Measurements from ENCODE around the gene TMEM101. TPM values are rescaled to one million over a fixed set of nuclear protein-coding genes. Genes with fewer than 3 reads are reported as not detected.
"Not testable (repeated sequence)": the region's sequence is repeated elsewhere in the genome, so short reads cannot be mapped to it uniquely, and the experiment has no call there.

The TMEM101 gene
- total RNA-seq, 1 experiment from 2014 or later = 75.5 TPM

- intact Hi-C loops (cut with micrococcal nuclease) = no loop called here
- Histone ChIP-seq H3K4me3 (ENCODE audit: low read length) (no peak overlapping the region), H3K27ac (ENCODE audit: low read length) (no peak overlapping the region), H3K9me3 (ENCODE audit: low read length) (no peaks in the 10 kb centered on the region), H3K79me2 (ENCODE audit: low read length) (no peaks in the 10 kb centered on the region), H4K20me1 (ENCODE audit: low read length) (no peaks in the 10 kb centered on the region), H3K9ac (ENCODE audit: low read length) (no peak overlapping the region), H3K4me2 (ENCODE audit: low read length) (no peak overlapping the region), H2AFZ (ENCODE audit: low read length) (no peak overlapping the region), H3K27me3 (ENCODE audit: low read length) (peaks cover 30% of the 10 kb centered on the region), H3K4me1 (ENCODE audit: insufficient read depth, low read length) (no peaks in the 10 kb centered on the region), H3F3A (ENCODE audit: low read length, unreplicated experiment) (no peaks in the 10 kb centered on the region), H3K36me3 (ENCODE audit: low read depth, low read length) (no peaks in the 10 kb centered on the region), H3K9me2 (replicated peaks; ENCODE audit: low read length) (no peaks in the 10 kb centered on the region)
- no TSS peak for BruUV-seq (replicated peaks)
- ChIA-PET POLR2A (ENCODE audit: unreplicated experiment) (no interaction called here), CTCF (no interaction called here)
- DNase-seq (no peak), ATAC-seq (no peak)
- TF ChIP-seq EZH2phosphoT487 (IDR thresholded peaks at IDR 0.05; ENCODE audit: borderline replicate concordance, low read length) = no peak
Observed at GRCh38 chr17:43975898-43976297, 38.9 kb downstream of the TMEM101 start.

DNA sequence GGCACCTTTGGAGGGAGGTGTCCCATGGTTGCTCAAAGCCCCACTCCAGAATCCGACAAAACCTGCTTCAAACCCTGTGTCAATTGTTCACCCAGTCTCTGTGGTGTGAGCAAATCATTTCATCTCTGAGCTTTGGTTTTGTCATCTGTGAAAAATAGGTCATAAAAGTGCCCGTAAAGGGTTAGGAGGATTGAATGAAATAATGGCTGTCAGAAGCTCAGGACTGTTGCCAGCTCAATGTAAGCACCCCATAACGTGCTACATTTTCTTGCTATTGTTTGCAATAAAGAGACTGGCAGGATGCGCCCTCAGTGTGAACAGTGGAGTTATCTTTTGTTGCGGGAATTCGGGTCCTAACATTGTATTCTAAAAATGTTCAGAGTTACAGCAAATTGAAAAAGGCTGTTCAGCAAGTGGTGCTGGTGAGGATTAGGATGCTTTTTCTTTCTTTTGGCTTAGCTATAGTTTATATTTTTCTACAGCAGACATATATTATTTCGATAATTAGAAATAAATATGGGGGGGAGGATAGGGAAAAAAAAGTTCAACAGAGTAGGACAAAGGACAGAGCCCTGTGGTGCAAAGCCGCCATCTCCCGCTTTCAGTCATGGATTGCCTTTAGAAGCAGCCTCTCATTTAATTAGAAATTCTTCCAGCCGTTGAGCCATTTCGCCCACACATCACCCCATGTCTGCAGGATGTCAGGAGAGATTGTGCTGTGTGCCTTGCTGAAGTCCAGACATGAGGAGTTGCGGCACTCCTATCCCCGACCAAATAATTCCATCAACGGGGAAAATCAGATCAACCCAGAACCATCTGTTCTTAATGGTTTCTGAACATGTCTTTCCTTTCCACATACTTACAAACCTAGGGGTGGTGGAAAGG, 40.1 kb downstream of the TMEM101 start:
- TF ChIP-seq CTCF (conservative IDR thresholded peaks at IDR 0.05; ENCODE audit: low read depth, low read length) (no peak), EZH2 (IDR thresholded peaks at IDR 0.05; ENCODE audit: low read length, unreplicated experiment) (no peak), EZH2phosphoT487 (IDR thresholded peaks at IDR 0.05; ENCODE audit: borderline replicate concordance, low read length) (no peak)
- no TSS peak for BruUV-seq (replicated peaks)
- Histone ChIP-seq H3K4me3 (ENCODE audit: low read length) (no peak overlapping the region), H3F3A (ENCODE audit: low read length, unreplicated experiment) (no peaks in the 10 kb centered on the region), H4K20me1 (ENCODE audit: low read length) (no peaks in the 10 kb centered on the region), H3K9ac (ENCODE audit: low read length) (no peak overlapping the region), H3K79me2 (ENCODE audit: low read length) (no peaks in the 10 kb centered on the region), H3K9me3 (ENCODE audit: low read length) (no peaks in the 10 kb centered on the region), H3K9me2 (replicated peaks; ENCODE audit: low read length) (no peaks in the 10 kb centered on the region), H3K27me3 (ENCODE audit: low read length) (peaks cover 30% of the 10 kb centered on the region), H3K27ac (ENCODE audit: low read length) (no peak overlapping the region), H3K4me2 (ENCODE audit: low read length) (no peak overlapping the region), H3K36me3 (ENCODE audit: low read depth, low read length) (no peaks in the 10 kb centered on the region), H3K4me1 (ENCODE audit: insufficient read depth, low read length) (no peaks in the 10 kb centered on the region), H2AFZ (ENCODE audit: low read length) (peak overlapping the region; percentile 47; the same call in 1 of the 2 replicates)
- POLR2A ChIA-PET (ENCODE audit: unreplicated experiment) = no interaction called here
- CTCF ChIA-PET = interaction anchor here (1.0 kb wide), 1 partner anchor 17 kb away, joined by 4 read pairs; no protein-coding TSS in a partner anchor
- no peak for DNase-seq
- ATAC-seq = no peak
- intact Hi-C loops (cut with micrococcal nuclease) = no loop called here

DNA sequence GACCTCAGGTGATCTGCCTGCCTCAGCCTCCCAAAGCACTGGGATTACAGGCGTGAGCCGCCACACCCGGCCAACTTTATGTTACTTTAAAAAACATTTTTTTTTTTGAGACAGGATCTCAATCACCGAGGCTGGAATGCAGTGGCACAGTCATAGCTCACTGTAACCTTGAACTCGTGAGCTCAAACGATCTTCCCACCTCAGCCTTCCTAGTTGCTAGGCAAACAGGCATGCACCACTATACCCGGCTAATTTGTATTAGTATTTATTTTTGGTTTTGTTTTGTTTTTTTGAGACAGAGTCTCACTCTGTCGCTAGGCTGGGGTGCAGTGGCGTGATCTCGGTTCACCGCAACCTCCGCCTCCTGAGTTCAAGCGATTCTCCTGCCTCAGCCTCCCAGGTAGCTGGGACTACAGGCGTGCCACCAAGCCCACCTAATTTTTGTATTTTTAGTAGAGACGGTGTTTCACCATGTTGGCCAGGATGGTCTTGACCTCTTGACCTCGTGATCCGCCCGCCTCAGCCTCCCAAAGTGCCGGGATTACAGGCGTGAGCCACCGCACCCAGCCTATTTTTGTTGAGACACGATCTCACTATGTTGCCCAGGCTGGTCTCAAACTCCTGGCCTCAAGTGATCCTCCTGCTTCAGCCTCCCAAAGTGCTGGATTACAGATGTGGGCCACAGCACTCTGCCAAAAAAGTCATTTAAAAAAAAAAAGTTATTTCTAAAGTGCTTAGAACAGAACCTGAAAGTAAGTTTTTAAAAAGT, 42.1 kb downstream of the TMEM101 start:
- H2AFZ ChIP-seq (ENCODE audit: low read length); H3K9ac ChIP-seq (ENCODE audit: low read length); BruUV-seq (replicated peaks); H3F3A ChIP-seq (ENCODE audit: low read length, unreplicated experiment); H3K4me3 ChIP-seq (ENCODE audit: low read length); H4K20me1 ChIP-seq (ENCODE audit: low read length); H3K9me3 ChIP-seq (ENCODE audit: low read length); H3K4me2 ChIP-seq (ENCODE audit: low read length); POLR2A ChIA-PET (ENCODE audit: unreplicated experiment); H3K27ac ChIP-seq (ENCODE audit: low read length); intact Hi-C loops (cut with micrococcal nuclease); H3K9me2 ChIP-seq (replicated peaks; ENCODE audit: low read length); H3K36me3 ChIP-seq (ENCODE audit: low read depth, low read length); H3K79me2 ChIP-seq (ENCODE audit: low read length); ATAC-seq; DNase-seq; H3K4me1 ChIP-seq (ENCODE audit: insufficient read depth, low read length): not testable (repeated sequence)
- CTCF ChIA-PET = interaction anchor here (0.7 kb wide), 1 partner anchor 47 kb away, joined by 6 read pairs; no protein-coding TSS in a partner anchor
- H3K27me3 ChIP-seq (ENCODE audit: low read length) = peaks cover 20% of the 10 kb centered on the region

DNA sequence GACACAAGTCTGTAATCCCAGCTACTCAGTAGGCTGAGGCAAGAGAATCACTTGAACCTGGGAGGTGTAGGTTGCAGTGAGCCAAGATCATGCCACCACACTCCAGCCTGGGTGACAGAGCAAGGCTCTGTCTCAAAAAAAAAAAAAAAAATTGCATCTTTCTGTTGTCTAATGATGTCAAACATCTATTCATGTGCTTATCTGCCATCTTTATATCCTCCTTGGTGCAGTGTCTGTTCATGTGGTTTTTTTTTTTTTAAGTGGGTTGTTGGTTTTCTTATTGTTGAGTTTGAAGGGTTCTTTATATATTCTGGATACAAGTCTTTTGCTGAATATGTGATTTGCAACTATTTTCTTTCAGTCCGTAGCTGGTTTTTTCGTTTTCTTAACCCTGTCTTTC, 43.3 kb downstream of the TMEM101 start:
- intact Hi-C loops (cut with micrococcal nuclease); ATAC-seq; H3K4me2 ChIP-seq (ENCODE audit: low read length); H3K27ac ChIP-seq (ENCODE audit: low read length); H3F3A ChIP-seq (ENCODE audit: low read length, unreplicated experiment); H2AFZ ChIP-seq (ENCODE audit: low read length); H3K9me2 ChIP-seq (replicated peaks; ENCODE audit: low read length); H3K9ac ChIP-seq (ENCODE audit: low read length); POLR2A ChIA-PET (ENCODE audit: unreplicated experiment); H3K4me1 ChIP-seq (ENCODE audit: insufficient read depth, low read length); H4K20me1 ChIP-seq (ENCODE audit: low read length); DNase-seq; H3K36me3 ChIP-seq (ENCODE audit: low read depth, low read length); BruUV-seq (replicated peaks); H3K79me2 ChIP-seq (ENCODE audit: low read length); H3K9me3 ChIP-seq (ENCODE audit: low read length); H3K4me3 ChIP-seq (ENCODE audit: low read length): not testable (repeated sequence)
- CTCF ChIA-PET = interaction anchor here (0.6 to 0.7 kb wide), 2 partner anchors 27 to 43 kb away, joined by 3 to 4 read pairs; no protein-coding TSS in a partner anchor
- peaks cover 13% of the 10 kb centered on the region for H3K27me3 ChIP-seq (ENCODE audit: low read length)
